Activated T-helper 1 cell treated with Interleukin-2 at 50 U/mL for 16 hours (primary cell): Measurements from ENCODE around the gene C6orf118.

Experiments used
- DNase-seq: peaks from one replicate; pipeline ENCODE4 v3.0.0-alpha.2; 2020; ENCODE audit warnings: low read depth

Gene C6orf118

DNA sequence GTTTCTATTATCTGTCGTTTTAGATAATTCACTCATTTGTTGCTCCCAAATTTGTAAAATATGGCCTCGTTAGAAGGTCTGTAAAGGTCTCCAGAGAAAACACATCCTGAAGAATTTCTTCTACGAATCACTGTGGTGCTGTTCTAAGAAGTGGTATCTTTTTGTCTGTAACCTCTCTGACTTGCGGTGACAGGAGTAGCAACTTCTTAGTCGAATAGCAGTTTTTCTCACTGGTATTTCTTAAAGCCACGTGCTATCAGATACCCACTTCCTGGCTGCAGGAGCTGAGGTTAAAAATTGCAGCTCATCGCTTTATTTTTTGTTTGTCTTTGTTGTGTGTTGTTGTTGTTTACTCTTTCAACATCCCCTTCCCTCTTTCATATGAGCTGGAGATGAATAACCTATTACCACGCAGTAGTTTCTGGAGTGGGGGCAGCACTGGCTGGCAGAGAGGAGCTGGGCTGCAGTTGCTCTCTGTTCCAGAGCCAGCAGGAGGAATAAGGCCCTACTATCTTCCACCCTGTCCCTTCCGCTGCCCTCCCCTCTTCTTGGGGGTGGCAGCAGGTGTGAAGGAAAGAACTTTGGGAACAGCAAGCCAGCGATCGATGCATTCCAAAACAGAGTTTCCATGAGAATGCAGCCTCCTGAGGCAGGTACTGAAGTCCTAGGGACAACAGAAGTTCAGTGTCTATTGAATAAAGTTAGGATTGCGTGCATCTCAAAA, 64.7 kb downstream of the C6orf118 start:
- no peak for DNase-seq

DNA sequence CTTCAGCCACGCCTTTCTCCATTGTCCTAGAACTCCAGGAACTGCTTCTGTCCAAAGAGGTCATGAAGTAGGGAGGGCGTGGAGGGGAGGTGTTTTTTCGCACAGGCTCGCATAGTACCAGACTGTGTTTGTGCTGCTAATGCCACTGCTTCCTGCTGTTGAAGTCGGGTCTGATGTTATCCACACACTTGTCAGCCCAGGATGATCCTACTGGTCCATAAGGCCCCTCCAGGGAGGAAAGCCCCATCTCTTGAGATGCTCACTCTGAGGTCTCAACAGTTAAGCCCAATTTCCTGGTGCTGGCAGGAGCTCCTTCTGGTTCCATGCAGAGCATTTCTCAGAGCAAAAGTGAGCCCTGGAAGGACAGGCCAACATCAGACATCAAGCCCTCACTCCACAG, 65.6 kb downstream of the C6orf118 start:
- no peak for DNase-seq

DNA sequence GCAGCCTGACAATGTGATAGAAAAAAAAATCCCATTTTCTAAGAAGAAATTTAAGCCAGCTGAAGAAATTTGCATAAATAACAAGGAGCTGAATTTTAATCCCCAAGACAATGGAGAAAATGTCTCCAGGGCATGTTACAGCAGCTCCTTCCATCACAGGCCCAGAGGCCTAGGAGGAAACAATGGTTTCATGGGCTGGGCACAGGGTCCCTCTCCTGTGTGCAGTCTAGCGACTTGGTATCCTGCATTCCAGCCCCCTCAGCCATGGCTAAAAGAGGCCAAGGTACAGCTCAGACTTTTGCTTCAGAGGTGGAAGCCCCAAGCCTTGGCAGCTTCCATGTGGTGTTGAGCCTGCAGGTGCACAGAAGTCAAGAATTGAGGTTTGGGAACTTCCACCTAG, 73.1 kb downstream of the C6orf118 start:
- DNase-seq = no peak

DNA sequence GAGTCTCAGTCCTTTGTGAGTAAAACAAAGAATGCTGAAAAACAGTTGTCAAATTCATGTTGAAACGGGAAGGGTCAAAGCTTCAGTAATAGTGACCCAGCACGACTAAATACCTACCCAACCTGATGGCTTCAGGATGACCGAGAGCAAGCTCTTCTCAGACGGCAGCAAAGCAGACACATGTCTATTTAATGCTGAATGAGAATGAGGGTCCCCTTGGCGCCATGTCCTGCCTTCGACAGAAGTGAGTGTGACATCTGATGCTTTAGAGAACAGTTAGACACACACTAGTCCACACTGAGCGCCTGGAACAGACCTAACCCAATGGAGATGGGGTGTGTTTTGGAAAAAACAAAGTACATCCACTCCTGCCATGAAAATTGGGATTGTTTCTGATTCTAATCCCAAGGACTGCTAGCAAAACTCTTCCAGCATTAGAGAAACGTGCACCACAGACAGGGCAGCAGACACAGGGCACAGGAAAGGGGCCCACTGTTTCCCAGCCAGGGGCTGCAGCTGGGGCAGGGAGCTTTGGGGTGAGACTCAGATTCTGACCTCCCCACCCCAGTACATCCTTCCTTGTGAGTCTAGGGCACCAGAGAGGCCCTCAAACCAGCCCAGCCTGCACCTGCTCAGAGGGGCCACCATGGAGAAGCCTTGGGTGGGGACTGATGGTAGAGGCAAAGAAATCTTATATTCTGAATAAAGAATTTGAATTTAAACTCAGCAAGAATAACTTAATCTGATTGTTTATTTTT, 76.5 kb downstream of the C6orf118 start:
- DNase-seq = no peak

DNA sequence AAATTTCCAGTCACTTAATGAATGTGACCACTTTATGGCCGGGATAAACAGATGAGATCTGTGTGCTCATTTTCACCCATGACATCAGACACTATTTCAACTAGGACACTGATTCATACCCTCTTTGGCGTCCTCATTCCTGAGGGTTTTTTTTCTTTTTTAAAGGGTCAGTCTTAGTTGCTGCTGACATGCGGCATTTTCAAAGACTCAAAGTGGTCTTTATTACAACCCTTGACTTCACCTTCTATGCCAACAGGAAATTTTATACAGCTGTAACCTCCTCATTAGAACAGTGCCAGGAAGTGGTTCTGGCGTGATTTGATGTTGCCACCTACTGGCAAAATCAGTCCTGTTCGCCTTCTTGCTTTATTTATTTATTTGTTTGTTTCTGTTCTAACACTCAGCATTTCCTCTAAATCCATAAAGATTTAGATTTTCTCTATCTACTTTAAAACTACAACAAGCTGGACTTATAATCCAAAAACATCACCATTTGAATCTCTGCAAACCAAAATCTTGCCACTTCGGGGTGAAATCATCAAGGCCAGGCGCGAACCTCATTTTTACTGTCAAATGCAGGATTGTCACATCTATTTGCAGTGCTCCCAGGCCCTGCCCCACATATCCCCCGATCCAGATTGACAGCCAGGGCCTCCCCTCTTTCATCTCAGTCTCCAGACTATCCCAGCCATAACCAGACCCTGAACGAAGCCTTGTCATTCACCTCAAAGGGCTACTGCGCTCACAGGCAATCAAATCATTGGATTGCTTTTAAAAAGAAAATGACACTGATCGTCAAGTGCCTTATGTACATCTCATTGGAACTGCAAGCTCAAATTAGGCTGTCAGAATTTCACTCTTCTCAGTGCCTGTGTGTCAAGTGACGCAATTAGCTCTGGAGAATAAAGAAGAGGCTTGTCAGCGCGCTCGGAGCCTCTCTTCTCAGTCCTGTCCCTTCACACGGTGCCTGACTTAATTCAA, 77.5 kb downstream of the C6orf118 start:
- DNase-seq = no peak

DNA sequence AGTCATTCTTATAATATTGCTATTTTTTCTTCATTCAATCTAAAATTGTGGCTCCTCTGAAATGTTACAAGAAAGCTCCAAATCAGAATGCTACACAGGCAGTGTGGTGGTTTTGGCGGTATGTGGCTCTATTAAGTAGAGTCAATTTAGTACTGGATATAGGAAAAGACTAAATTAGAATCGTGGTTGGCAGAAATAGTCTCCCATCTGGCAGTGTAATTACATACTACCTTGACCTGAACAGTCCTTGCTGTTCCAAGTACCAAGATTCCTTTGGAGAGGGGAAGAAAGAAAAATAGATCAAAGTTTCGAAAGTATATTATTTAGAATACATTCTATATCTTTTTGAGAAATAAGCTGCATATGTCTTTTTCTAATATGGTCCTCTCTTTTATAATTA, 78.2 kb downstream of the C6orf118 start:
- DNase-seq = no peak
